DOHH2 (cell line): ENCODE results near the gene MYEOV.

Experiments
- H3F3A ChIP-seq: fragments of 200-600 bp; sonication (generic), shearing (Covaris generic); 2 replicates; pipeline ENCODE4 v1.6.0; 2016; ENCODE audit warnings: antibody characterized with exemption, mild to moderate bottlenecking; ENCODE audit not compliant: control insufficient read depth, insufficient read depth
- H3K27ac ChIP-seq: fragments of 200-600 bp; sonication (generic); 2 replicates; pipeline ENCODE4 v1.5.1; 2014; ENCODE audit warnings: low read depth, mild to moderate bottlenecking, low read length, moderate library complexity
- H3K27me3 ChIP-seq: fragments of 200-600 bp; sonication (generic); 2 replicates; pipeline ENCODE4 v1.6.1; 2014; ENCODE audit warnings: mild to moderate bottlenecking, low read length, mixed read lengths; ENCODE audit not compliant: control insufficient read depth
- H3K36me3 ChIP-seq: fragments of 200-600 bp; sonication (generic); 2 replicates; pipeline ENCODE4 v1.6.1; 2014; ENCODE audit warnings: mild to moderate bottlenecking, low read length, moderate library complexity, mixed read lengths; ENCODE audit not compliant: control insufficient read depth
- H3K4me1 ChIP-seq: fragments of 200-600 bp; sonication (generic); 2 replicates; pipeline ENCODE4 v1.6.1; 2014; ENCODE audit warnings: mild to moderate bottlenecking, low read length, mixed read lengths; ENCODE audit not compliant: control insufficient read depth
- H3K4me2 ChIP-seq: fragments of 200-600 bp; sonication (generic); 2 replicates; pipeline ENCODE4 v1.6.0; 2014; ENCODE audit warnings: mild to moderate bottlenecking, low read length, moderate library complexity
- H3K4me3 ChIP-seq: fragments of 200-600 bp; sonication (generic); 2 replicates; pipeline ENCODE4 v1.5.1; 2014; ENCODE audit warnings: mild to moderate bottlenecking, low read length, mixed read lengths
- H3K79me2 ChIP-seq: fragments of 200-600 bp; sonication (generic); 2 replicates; pipeline ENCODE4 v1.6.1; 2014; ENCODE audit warnings: mild to moderate bottlenecking, low read length, mixed read lengths; ENCODE audit not compliant: control insufficient read depth
- H3K9me2 ChIP-seq: fragments of 200-600 bp; sonication (generic); replicated peaks from 2 replicates; pipeline ENCODE4 v1.6.1; 2014; ENCODE audit warnings: mild to moderate bottlenecking, low read length, mixed read lengths; ENCODE audit not compliant: control insufficient read depth
- H3K9me3 ChIP-seq: fragments of 200-600 bp; sonication (generic); 2 replicates; pipeline ENCODE4 v1.6.1; 2014; ENCODE audit warnings: antibody characterized with exemption, low read length, mixed read lengths; ENCODE audit not compliant: control insufficient read depth, insufficient read depth
- H4K20me1 ChIP-seq: fragments of 200-600 bp; sonication (generic); 2 replicates; pipeline ENCODE4 v1.6.0; 2014; ENCODE audit warnings: low read depth, mild to moderate bottlenecking, antibody characterized with exemption, low read length, moderate library complexity; ENCODE audit not compliant: control insufficient read depth, insufficient read depth
- EZH2phosphoT487 ChIP-seq: fragments of 200-600 bp; sonication (generic); IDR thresholded peaks from 2 replicates; pipeline ENCODE4 v1.6.1; 2017; ENCODE audit warnings: borderline replicate concordance, mild to moderate bottlenecking, antibody characterized with exemption, low read length, moderate library complexity, mixed read lengths
- TF ChIP-seq, protein P1 (sequence below): fragments of 200-600 bp; sonication (generic); IDR thresholded peaks from one replicate; pipeline ENCODE4 v1.5.1; 2014; ENCODE audit warnings: antibody characterized with exemption, mild to moderate bottlenecking, low read depth, low read length; ENCODE audit not compliant: poor library complexity, severe bottlenecking

The MYEOV gene

GRCh38 chr11:69259096-69259495 is 34.9 kb upstream of the MYEOV start:
- no peak overlapping the region for H3K4me3 ChIP-seq
- no peaks in the 10 kb centered on the region for H3K79me2 ChIP-seq
- no peaks in the 10 kb centered on the region for H3F3A ChIP-seq
- no peaks in the 10 kb centered on the region for H3K36me3 ChIP-seq
- H3K4me2 ChIP-seq = no peak overlapping the region
- H3K27me3 ChIP-seq = peaks cover 2% of the 10 kb centered on the region; the same call in 1 of the 2 replicates
- no peak for TF ChIP-seq EZH2phosphoT487
- TF ChIP-seq, protein P1, sequence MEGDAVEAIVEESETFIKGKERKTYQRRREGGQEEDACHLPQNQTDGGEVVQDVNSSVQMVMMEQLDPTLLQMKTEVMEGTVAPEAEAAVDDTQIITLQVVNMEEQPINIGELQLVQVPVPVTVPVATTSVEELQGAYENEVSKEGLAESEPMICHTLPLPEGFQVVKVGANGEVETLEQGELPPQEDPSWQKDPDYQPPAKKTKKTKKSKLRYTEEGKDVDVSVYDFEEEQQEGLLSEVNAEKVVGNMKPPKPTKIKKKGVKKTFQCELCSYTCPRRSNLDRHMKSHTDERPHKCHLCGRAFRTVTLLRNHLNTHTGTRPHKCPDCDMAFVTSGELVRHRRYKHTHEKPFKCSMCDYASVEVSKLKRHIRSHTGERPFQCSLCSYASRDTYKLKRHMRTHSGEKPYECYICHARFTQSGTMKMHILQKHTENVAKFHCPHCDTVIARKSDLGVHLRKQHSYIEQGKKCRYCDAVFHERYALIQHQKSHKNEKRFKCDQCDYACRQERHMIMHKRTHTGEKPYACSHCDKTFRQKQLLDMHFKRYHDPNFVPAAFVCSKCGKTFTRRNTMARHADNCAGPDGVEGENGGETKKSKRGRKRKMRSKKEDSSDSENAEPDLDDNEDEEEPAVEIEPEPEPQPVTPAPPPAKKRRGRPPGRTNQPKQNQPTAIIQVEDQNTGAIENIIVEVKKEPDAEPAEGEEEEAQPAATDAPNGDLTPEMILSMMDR = no peak
- no peaks in the 10 kb centered on the region for H4K20me1 ChIP-seq
- H3K4me1 ChIP-seq = no peaks in the 10 kb centered on the region
- H3K9me3 ChIP-seq = no peaks in the 10 kb centered on the region
- H3K9me2 ChIP-seq = no peaks in the 10 kb centered on the region
- H3K27ac ChIP-seq = no peak overlapping the region

DNA sequence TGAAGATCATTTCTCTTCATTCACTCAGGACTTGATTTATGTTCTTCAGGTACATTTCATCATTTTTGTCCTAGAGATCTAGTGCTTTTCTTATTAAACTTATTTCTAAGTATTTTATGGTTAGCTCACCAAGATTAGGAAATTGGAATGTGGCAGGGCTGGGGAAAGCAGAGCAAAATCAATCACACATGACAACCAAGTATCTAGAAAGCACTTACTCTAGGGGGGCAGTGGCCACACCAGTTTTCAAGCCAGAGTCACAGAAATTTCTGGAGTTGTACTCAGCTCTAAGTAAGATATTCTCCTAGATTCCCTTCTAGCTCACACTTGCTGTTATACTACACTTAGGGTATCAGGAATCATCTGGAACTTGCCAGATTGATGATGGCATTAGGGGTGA is 33.3 kb upstream of the MYEOV start:
- H3K9me2 ChIP-seq = no peaks in the 10 kb centered on the region
- H3K79me2 ChIP-seq = no peaks in the 10 kb centered on the region
- H3K4me2 ChIP-seq = no peak overlapping the region
- H3K4me1 ChIP-seq = no peaks in the 10 kb centered on the region
- H3K36me3 ChIP-seq = no peaks in the 10 kb centered on the region
- peaks cover 2% of the 10 kb centered on the region; the same call in 1 of the 2 replicates for H3K27me3 ChIP-seq
- H3K9me3 ChIP-seq = no peaks in the 10 kb centered on the region
- H4K20me1 ChIP-seq = no peaks in the 10 kb centered on the region
- TF ChIP-seq, protein P1 = no peak
- TF ChIP-seq EZH2phosphoT487 = no peak
- H3F3A ChIP-seq = no peaks in the 10 kb centered on the region
- H3K27ac ChIP-seq = no peak overlapping the region
- H3K4me3 ChIP-seq = no peak overlapping the region

DNA sequence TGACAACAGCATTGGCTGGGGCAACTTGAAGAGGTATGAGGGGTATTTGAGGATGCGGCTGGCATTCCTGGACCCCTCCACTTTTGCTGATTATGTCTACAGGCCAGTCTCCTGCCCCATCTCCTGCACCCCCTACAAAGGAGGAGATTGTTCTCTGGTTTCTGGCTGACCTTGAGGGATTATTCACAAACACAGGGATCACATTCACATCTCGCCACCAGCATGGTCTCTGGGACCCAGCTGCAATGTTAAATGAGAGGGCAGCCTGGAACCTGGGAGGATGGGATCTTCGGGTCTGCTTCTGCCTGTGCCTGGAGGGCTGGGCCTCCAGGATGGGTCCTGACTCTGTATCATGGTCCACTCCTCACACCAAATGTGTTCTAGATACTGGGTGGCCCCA is 32.8 kb upstream of the MYEOV start:
- no peak overlapping the region for H3K4me2 ChIP-seq
- no peak overlapping the region for H3K4me3 ChIP-seq
- H3K4me1 ChIP-seq = no peaks in the 10 kb centered on the region
- H3K9me3 ChIP-seq = no peaks in the 10 kb centered on the region
- H3F3A ChIP-seq = no peaks in the 10 kb centered on the region
- no peaks in the 10 kb centered on the region for H3K9me2 ChIP-seq
- no peak overlapping the region for H3K27ac ChIP-seq
- no peak for TF ChIP-seq EZH2phosphoT487
- TF ChIP-seq, protein P1 = no peak
- no peaks in the 10 kb centered on the region for H3K79me2 ChIP-seq
- H4K20me1 ChIP-seq = no peaks in the 10 kb centered on the region
- peaks cover 2% of the 10 kb centered on the region; the same call in 1 of the 2 replicates for H3K27me3 ChIP-seq
- no peaks in the 10 kb centered on the region for H3K36me3 ChIP-seq
